Esophagus muscularis mucosa (tissue), 4 donors: ENCODE measurements around the gene PAF1. TPM values are rescaled to one million over a fixed set of nuclear protein-coding genes. Genes with fewer than 3 reads are reported as not detected.

ENCODE experiments used
- DNase-seq: peaks from one replicate; pipeline ENCODE4 v3.0.0-alpha.2; 2017; ENCODE audit errors: extremely low spot score
- H3K27ac ChIP-seq, 4 donors: fragments of 200-600 bp; sonication (generic); replicated peaks in 1 of 4; 1 replicate in 3 of 4; 2 replicates in 1 of 4; pipeline ENCODE4 v1.5.1; 2016 to 2019; ENCODE audit warnings: mild to moderate bottlenecking in 1 of 4
- H3K27me3 ChIP-seq, 4 donors: fragments of 200-600 bp; sonication (generic); one replicate each; pipeline versions ENCODE4 v1.5.1 to v1.6.0; 2016 to 2019
- H3K36me3 ChIP-seq, 4 donors: fragments of 200-600 bp; sonication (generic); one replicate each; pipeline ENCODE4 v1.5.1; 2016 to 2019
- H3K4me1 ChIP-seq, 4 donors: fragments of 200-600 bp; sonication (generic); one replicate each; pipeline ENCODE4 v1.5.1; 2016 to 2019
- H3K4me3 ChIP-seq, 4 donors: fragments of 200-600 bp; sonication (generic); 1 replicate in 2 of 4; 2 replicates in 2 of 4; pipeline ENCODE4 v1.5.1; 2016 to 2019; ENCODE audit warnings: mild to moderate bottlenecking in 4 of 4, moderate library complexity in 1 of 4
- H3K9me3 ChIP-seq, 4 donors: fragments of 200-600 bp; sonication (generic); 1 replicate in 3 of 4; 2 replicates in 1 of 4; pipeline ENCODE4 v1.5.1; 2016 to 2019
- CTCF ChIP-seq, 3 experiments: fragments of 200-600 bp in 2 of 3; fragments of 450-650 bp in 1 of 3; sonication (generic) in 2 of 3; IDR thresholded peaks; one replicate each; pipeline ENCODE4 v1.5.1; 2017 to 2019; ENCODE audit warnings: antibody characterized with exemption in 3 of 3, mild to moderate bottlenecking in 2 of 3, moderate library complexity in 1 of 3
- EP300 ChIP-seq: sonication (generic); formaldehyde crosslinking; IDR thresholded peaks from one replicate; pipeline ENCODE4 v1.6.1; 2017; ENCODE audit warnings: antibody characterized with exemption
- POLR2A ChIP-seq: fragments of 450-650 bp; IDR thresholded peaks from one replicate; pipeline ENCODE4 v1.6.1; 2017; ENCODE audit warnings: antibody characterized with exemption, moderate library complexity, mild to moderate bottlenecking, low read depth
- POLR2AphosphoS5 ChIP-seq, 2 donors: sonication (generic); formaldehyde crosslinking; IDR thresholded peaks; one replicate each; pipeline ENCODE4 v1.6.1; 2017; ENCODE audit warnings: antibody characterized with exemption in 2 of 2
- WGBS: methylation state at CpG from one replicate; pipeline ENCODE4 v1.1.5; 2018; 5-methylcytosine and 5-hydroxymethylcytosine counted together
- intact Hi-C: fragments of 100-400 bp; cut with DNase I; formaldehyde crosslinking; loops from one replicate; pipeline ENCODE4 v1.15.1; 2023
- total RNA-seq, 4 donors: library from RNA; depleted of rRNA; stranded (reverse); fragments of >200 nt; gene quantifications; one replicate each; pipeline versions ENCODE4 v1.1.0 to v1.2.1, GENCODE V29; 2016

PAF1 gene
- total RNA-seq: 10 to 100 TPM; 31.6 to 47.2 (median 41.5) TPM

GRCh38 chr19:39390751-39391437 lies at the start of gene PAF1, which contains the start of gene MED29:
Gene PAF1, minus strand, starts transcription at chr19:39391106. Its CDS starts 242 bp downstream, at chr19:39390864.
Gene MED29, plus strand, starts transcription at chr19:39391378. Its CDS starts 45 bp downstream, at chr19:39391423.
- DNase-seq: peak; percentile 100
- Histone ChIP-seq H3K9me3 (no peaks in the 10 kb centered on the region), H3K27me3 (no peaks in the 10 kb centered on the region), H3K4me3 (peak within 1 kb of the TSS; percentile 81 to 99 (median 96)), H3K27ac (peak within 1 kb of the TSS; percentile 97 to 100 (median 98)), H3K4me1 (peaks cover 24 to 42% (median 32%) of the 10 kb centered on the region in 4 donors), H3K36me3 (peaks cover 30 to 72% (median 64%) of the 10 kb centered on the region in 4 donors)
- intact Hi-C loops: no loop called here
- TF ChIP-seq POLR2A (peak; percentile 66), EP300 (no peak), POLR2AphosphoS5 (IDR thresholded peaks at IDR 0.05) (peak; percentile 96 to 98)
- 2% methylated on average over 23 of the region's 60 CpGs for WGBS

- TF ChIP-seq POLR2A (no peak), EP300 (no peak), CTCF (IDR thresholded peaks at IDR 0.05) (no peak), POLR2AphosphoS5 (IDR thresholded peaks at IDR 0.05) (no peak)
These were observed 47.5 kb upstream of the PAF1 start for GRCh38 chr19:39438270-39438934.

GRCh38 chr19:39436350-39436716 lies 45.4 kb upstream of the PAF1 start:
- intact Hi-C loops: no loop called here
- DNase-seq: no peak
- WGBS: 2% methylated on average over 2 of the region's 2 CpGs
- Histone ChIP-seq H3K27me3 (no peaks in the 10 kb centered on the region), H3K4me1 (peaks cover 25 to 44% (median 39%) of the 10 kb centered on the region in 4 donors), H3K36me3 (peaks cover 26 to 37% (median 36%) of the 10 kb centered on the region in 4 donors), H3K27ac (peak overlapping the region; percentile 78 to 95 (median 84)), H3K9me3 (no peaks in the 10 kb centered on the region), H3K4me3 (peak overlapping the region; percentile 76 to 84 (median 82))
- TF ChIP-seq CTCF (IDR thresholded peaks at IDR 0.05): no peak
- TF ChIP-seq EP300: no peak
- no peak for TF ChIP-seq POLR2A
- TF ChIP-seq POLR2AphosphoS5 (IDR thresholded peaks at IDR 0.05): no peak

More at GRCh38 chr19:39438270-39438934, 47.5 kb upstream of the PAF1 start:
- intact Hi-C loops: no loop called here
- Histone ChIP-seq H3K4me3 (no peak overlapping the region), H3K27ac (no peak overlapping the region), H3K27me3 (no peaks in the 10 kb centered on the region), H3K9me3 (no peaks in the 10 kb centered on the region), H3K4me1 (peaks cover 25 to 41% (median 37%) of the 10 kb centered on the region in 4 donors), H3K36me3 (peaks cover 6 to 16% (median 16%) of the 10 kb centered on the region in 4 donors)
- no peak for DNase-seq
- WGBS: 86% methylated on average over 9 of the region's 9 CpGs

- Histone ChIP-seq H3K4me1 (peaks cover 28 to 48% (median 43%) of the 10 kb centered on the region in 4 donors), H3K4me3 (peak within 1 kb of the TSS; percentile 76 to 84 (median 82)), H3K27ac (peak within 1 kb of the TSS; percentile 84 to 95 (median 84)), H3K9me3 (no peaks in the 10 kb centered on the region), H3K36me3 (peaks cover 28 to 43% (median 37%) of the 10 kb centered on the region in 4 donors), H3K27me3 (no peaks in the 10 kb centered on the region)
- under 1% methylated on average over 32 of the region's 61 CpGs for WGBS
- DNase-seq: peak; percentile 99
- TF ChIP-seq POLR2A (peak; percentile 97), POLR2AphosphoS5 (IDR thresholded peaks at IDR 0.05) (peak; percentile 100), EP300 (no peak), CTCF (IDR thresholded peaks at IDR 0.05) (peak in 2 of 3 experiments; percentile 10 to 35)
- intact Hi-C loops: no loop called here
These were observed 44.8 kb upstream of the PAF1 start, which contains the start of gene RPS16 for GRCh38 chr19:39435499-39436349. Gene RPS16, minus strand, starts transcription at chr19:39435949. Its CDS starts 54 bp downstream, at chr19:39435895.
